Upper lobe of left lung (tissue), 4 donors: ENCODE measurements around the gene PLVAP.

Source experiments
- EP300 ChIP-seq, 4 donors: sonication (generic); formaldehyde crosslinking; IDR thresholded peaks; one replicate each; pipeline ENCODE4 v1.5.1; 2017; ENCODE audit warnings: antibody characterized with exemption in 4 of 4, control low read depth in 2 of 4
- POLR2A ChIP-seq, 4 donors: fragments of 450-650 bp; IDR thresholded peaks; one replicate each; pipeline ENCODE4 v1.5.1; 2016 to 2017; ENCODE audit warnings: antibody characterized with exemption in 4 of 4, mild to moderate bottlenecking in 2 of 4
- POLR2AphosphoS5 ChIP-seq, 2 donors: sonication (generic); formaldehyde crosslinking; IDR thresholded peaks; one replicate each; pipeline ENCODE4 v1.5.1; 2017; ENCODE audit warnings: antibody characterized with exemption in 2 of 2
- TF ChIP-seq, protein P1 (sequence below), 6 experiments: fragments of 450-650 bp in 4 of 6; fragments of 200-600 bp in 2 of 6; sonication (generic) in 2 of 6; IDR thresholded peaks; one replicate each; pipeline ENCODE4 v1.5.1; 2016 to 2019; ENCODE audit warnings: antibody characterized with exemption in 6 of 6

DNA sequence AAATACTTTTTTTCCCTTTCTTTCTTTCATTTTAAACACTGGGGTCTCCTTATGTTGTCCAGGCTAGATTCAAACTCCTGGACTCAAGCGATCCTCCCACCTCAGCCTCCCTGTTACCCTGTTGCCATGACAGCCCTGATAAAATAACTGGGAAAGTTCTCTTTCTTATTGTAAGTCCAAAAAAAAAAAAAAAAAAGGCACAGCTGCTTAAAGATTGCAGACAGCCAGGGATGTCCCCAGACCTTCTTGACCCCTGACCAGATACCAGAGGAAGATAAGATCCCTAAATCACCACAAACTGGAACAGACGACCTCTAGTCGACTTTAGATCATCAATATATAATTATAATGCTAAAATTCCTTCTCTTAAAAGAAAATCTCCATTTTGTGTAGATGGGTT, 41.6 kb upstream of the PLVAP start:
- TF ChIP-seq, protein P1, sequence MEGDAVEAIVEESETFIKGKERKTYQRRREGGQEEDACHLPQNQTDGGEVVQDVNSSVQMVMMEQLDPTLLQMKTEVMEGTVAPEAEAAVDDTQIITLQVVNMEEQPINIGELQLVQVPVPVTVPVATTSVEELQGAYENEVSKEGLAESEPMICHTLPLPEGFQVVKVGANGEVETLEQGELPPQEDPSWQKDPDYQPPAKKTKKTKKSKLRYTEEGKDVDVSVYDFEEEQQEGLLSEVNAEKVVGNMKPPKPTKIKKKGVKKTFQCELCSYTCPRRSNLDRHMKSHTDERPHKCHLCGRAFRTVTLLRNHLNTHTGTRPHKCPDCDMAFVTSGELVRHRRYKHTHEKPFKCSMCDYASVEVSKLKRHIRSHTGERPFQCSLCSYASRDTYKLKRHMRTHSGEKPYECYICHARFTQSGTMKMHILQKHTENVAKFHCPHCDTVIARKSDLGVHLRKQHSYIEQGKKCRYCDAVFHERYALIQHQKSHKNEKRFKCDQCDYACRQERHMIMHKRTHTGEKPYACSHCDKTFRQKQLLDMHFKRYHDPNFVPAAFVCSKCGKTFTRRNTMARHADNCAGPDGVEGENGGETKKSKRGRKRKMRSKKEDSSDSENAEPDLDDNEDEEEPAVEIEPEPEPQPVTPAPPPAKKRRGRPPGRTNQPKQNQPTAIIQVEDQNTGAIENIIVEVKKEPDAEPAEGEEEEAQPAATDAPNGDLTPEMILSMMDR (IDR thresholded peaks at IDR 0.05) = no peak
- TF ChIP-seq POLR2A (IDR thresholded peaks at IDR 0.05) (no peak), POLR2AphosphoS5 (IDR thresholded peaks at IDR 0.05) (no peak), EP300 (IDR thresholded peaks at IDR 0.05) (no peak)
